22Rv1 (cell line): ENCODE measurements around the gene CD200R1L.

ENCODE experiments used
- CTCF ChIP-seq: fragments of 450-650 bp; IDR thresholded peaks from 2 replicates; pipeline ENCODE4 v1.5.1; 2017; ENCODE audit warnings: mild to moderate bottlenecking
- ZFX ChIP-seq: fragments of 450-650 bp; IDR thresholded peaks from 2 replicates; pipeline ENCODE4 v1.6.1; 2017; ENCODE audit warnings: antibody characterized with exemption, borderline replicate concordance

- no peak for TF ChIP-seq CTCF
- no peak for TF ChIP-seq ZFX
Measured at GRCh38 chr3:112770951-112771350, 75.7 kb downstream of the CD200R1L start.
